Mesenchymal stem cell (in vitro differentiated cells and primary cell): ENCODE results near the gene OR6C70.
"Not testable (repeated sequence)": the region's sequence is repeated elsewhere in the genome, so short reads cannot be mapped to it uniquely, and the experiment has no call there.

Source experiments
- DNase-seq: peaks from one replicate; pipeline ENCODE4 v3.0.0-alpha.2; 2013
- H2AFZ ChIP-seq: one replicate; pipeline ENCODE4 v1.6.1; 2013; ENCODE audit warnings: low read depth, mild to moderate bottlenecking, control low read depth, inconsistent platforms, low read length, moderate library complexity
- H2AK5ac ChIP-seq: 2 replicates; pipeline ENCODE4 v1.6.1; 2013; ENCODE audit warnings: low read length, moderate library complexity, mild to moderate bottlenecking, inconsistent platforms; ENCODE audit not compliant: severe bottlenecking
- H2BK120ac ChIP-seq: one replicate; pipeline ENCODE4 v1.6.1; 2013; ENCODE audit warnings: low read depth, mild to moderate bottlenecking, inconsistent platforms, low read length, moderate library complexity
- H2BK12ac ChIP-seq, 2 experiments: one replicate each; pipeline ENCODE4 v1.6.1; 2013; ENCODE audit warnings: inconsistent platforms in 2 of 2, low read length in 2 of 2, mild to moderate bottlenecking in 2 of 2, moderate library complexity in 2 of 2, control low read depth in 1 of 2
- H2BK15ac ChIP-seq: one replicate; pipeline ENCODE4 v1.6.1; 2013; ENCODE audit warnings: mild to moderate bottlenecking, low read depth, inconsistent platforms; ENCODE audit not compliant: poor library complexity, severe bottlenecking
- H2BK5ac ChIP-seq: 2 replicates; pipeline ENCODE4 v1.6.1; 2013; ENCODE audit warnings: low read depth, mild to moderate bottlenecking, low read length, control low read depth, inconsistent platforms; ENCODE audit not compliant: poor library complexity, severe bottlenecking
- H3K14ac ChIP-seq, 2 experiments: one replicate each; pipeline ENCODE4 v1.6.1; 2013; ENCODE audit warnings: inconsistent platforms in 2 of 2, low read length in 2 of 2, control low read depth in 1 of 2, mild to moderate bottlenecking in 1 of 2, moderate library complexity in 1 of 2
- H3K18ac ChIP-seq, 2 experiments: one replicate each; pipeline ENCODE4 v1.6.1; 2013; ENCODE audit warnings: inconsistent platforms in 2 of 2, low read length in 2 of 2, control low read depth in 1 of 2, low read depth in 1 of 2, mild to moderate bottlenecking in 1 of 2
- H3K23ac ChIP-seq, 2 experiments: one replicate each; pipeline ENCODE4 v1.6.1; 2013; ENCODE audit warnings: inconsistent platforms in 2 of 2, low read length in 2 of 2, mild to moderate bottlenecking in 2 of 2, moderate library complexity in 2 of 2, control low read depth in 1 of 2
- H3K27ac ChIP-seq: 2 replicates; pipeline ENCODE4 v1.5.1; 2013; ENCODE audit warnings: mild to moderate bottlenecking, moderate library complexity, low read length, control low read depth, inconsistent platforms; ENCODE audit not compliant: poor library complexity, severe bottlenecking
- H3K27me3 ChIP-seq, 2 experiments: 2 replicates each; pipeline versions ENCODE4 v1.6.1 to v1.7.0; 2013; ENCODE audit warnings: low read length in 2 of 2, mild to moderate bottlenecking in 2 of 2, moderate library complexity in 2 of 2, control low read depth in 1 of 2, inconsistent platforms in 1 of 2; ENCODE audit not compliant: control insufficient read depth in 1 of 2, insufficient read depth in 1 of 2
- H3K36me3 ChIP-seq, 2 experiments: 2 replicates each; pipeline versions ENCODE4 v1.6.1 to v1.7.0; 2013; ENCODE audit warnings: low read length in 2 of 2, control low read depth in 1 of 2, inconsistent platforms in 1 of 2, low read depth in 1 of 2, mild to moderate bottlenecking in 1 of 2; ENCODE audit not compliant: insufficient read depth in 2 of 2, control insufficient read depth in 1 of 2
- H3K4ac ChIP-seq, 2 experiments: one replicate each; pipeline ENCODE4 v1.6.1; 2013; ENCODE audit warnings: inconsistent platforms in 2 of 2, low read length in 2 of 2, mild to moderate bottlenecking in 2 of 2, moderate library complexity in 2 of 2, control low read depth in 1 of 2, low read depth in 1 of 2
- H3K4me1 ChIP-seq: 2 replicates; pipeline ENCODE4 v1.6.1; 2013; ENCODE audit warnings: low read depth, low read length, control low read depth; ENCODE audit not compliant: control insufficient read depth, insufficient read depth
- H3K4me2 ChIP-seq: 2 replicates; pipeline ENCODE4 v1.6.1; 2013; ENCODE audit warnings: low read length, mild to moderate bottlenecking, inconsistent platforms; ENCODE audit not compliant: poor library complexity, severe bottlenecking
- H3K4me3 ChIP-seq, 2 experiments: 2 replicates each; pipeline versions ENCODE4 v1.5.1 to v1.7.0; 2013; ENCODE audit warnings: low read length in 2 of 2, mild to moderate bottlenecking in 2 of 2, control low read depth in 1 of 2, low read depth in 1 of 2; ENCODE audit not compliant: insufficient read depth in 1 of 2
- H3K79me1 ChIP-seq: replicated peaks from 2 replicates; pipeline ENCODE4 v1.6.1; 2013; ENCODE audit warnings: mild to moderate bottlenecking, control low read depth, low read length, inconsistent platforms; ENCODE audit not compliant: poor library complexity, severe bottlenecking
- H3K9ac ChIP-seq: 2 replicates; pipeline ENCODE4 v1.7.0; 2013; ENCODE audit warnings: mild to moderate bottlenecking, low read length, moderate library complexity
- H3K9me3 ChIP-seq: 2 replicates; pipeline ENCODE4 v1.7.0; 2013; ENCODE audit warnings: mild to moderate bottlenecking, low read length; ENCODE audit not compliant: control insufficient read depth
- H4K8ac ChIP-seq: one replicate; pipeline ENCODE4 v1.6.1; 2013; ENCODE audit warnings: inconsistent platforms, mild to moderate bottlenecking, low read length, moderate library complexity
- H4K91ac ChIP-seq: one replicate; pipeline ENCODE4 v1.6.1; 2013; ENCODE audit warnings: mild to moderate bottlenecking, low read length, inconsistent platforms
- WGBS: methylation state at CpG from one replicate; pipeline ENCODE4 v1.1.7; 2013; ENCODE audit warnings: mixed read lengths; 5-methylcytosine and 5-hydroxymethylcytosine counted together

OR6C70 gene

GRCh38 chr12:55445357-55445756 is 24.6 kb downstream of the OR6C70 start:
- Histone ChIP-seq H3K23ac (no peak overlapping the region), H3K4me3 (no peak overlapping the region), H4K8ac (no peak overlapping the region), H2BK5ac (no peak overlapping the region), H3K18ac (no peak overlapping the region), H3K27ac (no peak overlapping the region), H3K9me3 (no peaks in the 10 kb centered on the region), H3K36me3 (no peaks in the 10 kb centered on the region), H3K79me1 (no peaks in the 10 kb centered on the region), H4K91ac (no peak overlapping the region), H3K4me2 (no peak overlapping the region), H3K9ac (no peak overlapping the region), H2AK5ac (no peak overlapping the region), H3K4me1 (no peaks in the 10 kb centered on the region), H3K14ac (no peak overlapping the region), H3K27me3 (no peaks in the 10 kb centered on the region), H3K4ac (no peak overlapping the region), H2AFZ (no peak overlapping the region), H2BK15ac (no peak overlapping the region), H2BK120ac (no peak overlapping the region), H2BK12ac (no peak overlapping the region)
- no peak for DNase-seq
- no CpG with 5 or more reads among the region's 1 CpG for WGBS

GRCh38 chr12:55443776-55444175 is 26.2 kb downstream of the OR6C70 start, which contains the start of gene OR6C2:
Gene OR6C2, plus strand, starts transcription at chr12:55444076. Its CDS starts 8,138 bp downstream, at chr12:55452214.
- no peak within 1 kb of the TSS for H4K91ac ChIP-seq
- no peaks in the 10 kb centered on the region for H3K79me1 ChIP-seq
- H3K9me3 ChIP-seq: no peaks in the 10 kb centered on the region
- H3K4ac ChIP-seq: no peak within 1 kb of the TSS
- H3K14ac ChIP-seq: no peak within 1 kb of the TSS
- no peaks in the 10 kb centered on the region for H3K27me3 ChIP-seq
- no peak within 1 kb of the TSS for H3K23ac ChIP-seq
- no peak within 1 kb of the TSS for H2AK5ac ChIP-seq
- H3K4me2 ChIP-seq: no peak within 1 kb of the TSS
- DNase-seq: no peak
- no peak within 1 kb of the TSS for H2AFZ ChIP-seq
- no peak within 1 kb of the TSS for H3K18ac ChIP-seq
- no peak within 1 kb of the TSS for H3K9ac ChIP-seq
- no peak within 1 kb of the TSS for H3K4me3 ChIP-seq
- no peak within 1 kb of the TSS for H4K8ac ChIP-seq
- no peak within 1 kb of the TSS for H2BK5ac ChIP-seq
- no peak within 1 kb of the TSS for H2BK12ac ChIP-seq
- no peaks in the 10 kb centered on the region for H3K36me3 ChIP-seq
- no peak within 1 kb of the TSS for H3K27ac ChIP-seq
- no peak within 1 kb of the TSS for H2BK15ac ChIP-seq
- WGBS: no CpG with 5 or more reads among the region's 2 CpGs
- no peaks in the 10 kb centered on the region for H3K4me1 ChIP-seq
- H2BK120ac ChIP-seq: no peak within 1 kb of the TSS

- not testable (repeated sequence) for H4K91ac ChIP-seq, H2AFZ ChIP-seq, H3K79me1 ChIP-seq, H3K14ac ChIP-seq, H3K9ac ChIP-seq, H3K4me2 ChIP-seq, H2BK12ac ChIP-seq, H2BK120ac ChIP-seq, H4K8ac ChIP-seq, H3K36me3 ChIP-seq, H3K27ac ChIP-seq, H3K18ac ChIP-seq, H3K4me1 ChIP-seq, H3K23ac ChIP-seq, H2BK15ac ChIP-seq, H3K4ac ChIP-seq, DNase-seq, H3K4me3 ChIP-seq, H3K9me3 ChIP-seq, H2AK5ac ChIP-seq, H2BK5ac ChIP-seq, H3K27me3 ChIP-seq
- WGBS: 76% methylated on average over 5 of the region's 5 CpGs
These were observed 28.7 kb downstream of the OR6C70 start for GRCh38 chr12:55441233-55441632.

- no peak overlapping the region for H2BK15ac ChIP-seq
- no peaks in the 10 kb centered on the region for H3K4me1 ChIP-seq
- DNase-seq: no peak
- no peak overlapping the region for H3K4ac ChIP-seq
- H3K27ac ChIP-seq: no peak overlapping the region
- no peak overlapping the region for H2BK5ac ChIP-seq
- H3K9ac ChIP-seq: no peak overlapping the region
- H2BK120ac ChIP-seq: no peak overlapping the region
- H2BK12ac ChIP-seq: no peak overlapping the region
- no peak overlapping the region for H4K8ac ChIP-seq
- no peaks in the 10 kb centered on the region for H3K27me3 ChIP-seq
- no peak overlapping the region for H3K18ac ChIP-seq
- H3K14ac ChIP-seq: no peak overlapping the region
- no peak overlapping the region for H3K23ac ChIP-seq
- H3K4me2 ChIP-seq: no peak overlapping the region
- no peaks in the 10 kb centered on the region for H3K79me1 ChIP-seq
- H3K36me3 ChIP-seq: no peaks in the 10 kb centered on the region
- no peak overlapping the region for H2AK5ac ChIP-seq
- WGBS: no CpG with 5 or more reads among the region's 1 CpG
- H2AFZ ChIP-seq: no peak overlapping the region
- no peak overlapping the region for H3K4me3 ChIP-seq
- no peak overlapping the region for H4K91ac ChIP-seq
- H3K9me3 ChIP-seq: no peaks in the 10 kb centered on the region
These were observed 41.4 kb downstream of the OR6C70 start for GRCh38 chr12:55428331-55429243.
